Activated CD8-positive, alpha-beta T cell treated with anti-CD3 and anti-CD28 coated beads for 36 hours (primary cell): ENCODE measurements around the gene TNS1. TPM values are rescaled to one million over a fixed set of nuclear protein-coding genes. Genes with fewer than 3 reads are reported as not detected.
A peak's percentile ranks its signal among the peaks of the same experiment; 100 is the strongest.

Experiments
- ATAC-seq: fragments of 200-7000 bp; cut with Tn5 transposase; one replicate; pipeline ENCODE4 v1.10.0; 2021; ENCODE audit warnings: mild to moderate bottlenecking, moderate library complexity
- CTCF ChIA-PET: fragments of 350-600 bp; sonication (Branson Sonifier 250); formaldehyde crosslinking; loops from one replicate; lab custom pipeline; 2021; ENCODE audit warnings: antibody characterized with exemption; lab: Charles Lee
- POLR2A ChIA-PET: fragments of 350-600 bp; sonication (Branson Sonifier 250); formaldehyde crosslinking; loops from one replicate; lab custom pipeline; 2021; ENCODE audit warnings: antibody characterized with exemption; lab: Charles Lee
- DNase-seq: peaks from one replicate; pipeline ENCODE4 v3.0.0-alpha.2; 2020
- H3K27ac Mint-ChIP-seq: one replicate; pipeline ENCODE4 v1.8.0; 2021; ENCODE audit warnings: mild to moderate bottlenecking, mixed read lengths
- H3K27me3 Mint-ChIP-seq: one replicate; pipeline ENCODE4 v1.8.0; 2021; ENCODE audit warnings: mixed read lengths
- H3K36me3 Mint-ChIP-seq: one replicate; pipeline ENCODE4 v1.8.0; 2021; ENCODE audit warnings: low read depth, mixed read lengths
- H3K4me1 Mint-ChIP-seq: one replicate; pipeline ENCODE4 v1.8.0; 2021; ENCODE audit warnings: low read depth, mixed read lengths
- H3K4me3 Mint-ChIP-seq: one replicate; pipeline ENCODE4 v1.8.0; 2021; ENCODE audit warnings: mild to moderate bottlenecking, moderate library complexity, mixed read lengths
- H3K9me3 Mint-ChIP-seq: one replicate; pipeline ENCODE4 v1.8.0; 2021; ENCODE audit warnings: mixed read lengths
- CTCF ChIP-seq: fragments of 200-600 bp; IDR thresholded peaks from one replicate; pipeline ENCODE4 v1.8.0; 2022; ENCODE audit warnings: antibody characterized with exemption, mild to moderate bottlenecking
- intact Hi-C: fragments of 100-400 bp; cut with micrococcal nuclease; formaldehyde crosslinking; loops from one replicate; pipeline ENCODE4 v1.10.0; 2022
- total RNA-seq, 2 experiments: library from RNA; stranded (reverse); gene quantifications; one replicate each; pipeline ENCODE4 v1.2.3, GENCODE V29; 2021

Gene TNS1
- total RNA-seq, 2 experiments from 2014 or later = 1.8 to 2.0 TPM

DNA sequence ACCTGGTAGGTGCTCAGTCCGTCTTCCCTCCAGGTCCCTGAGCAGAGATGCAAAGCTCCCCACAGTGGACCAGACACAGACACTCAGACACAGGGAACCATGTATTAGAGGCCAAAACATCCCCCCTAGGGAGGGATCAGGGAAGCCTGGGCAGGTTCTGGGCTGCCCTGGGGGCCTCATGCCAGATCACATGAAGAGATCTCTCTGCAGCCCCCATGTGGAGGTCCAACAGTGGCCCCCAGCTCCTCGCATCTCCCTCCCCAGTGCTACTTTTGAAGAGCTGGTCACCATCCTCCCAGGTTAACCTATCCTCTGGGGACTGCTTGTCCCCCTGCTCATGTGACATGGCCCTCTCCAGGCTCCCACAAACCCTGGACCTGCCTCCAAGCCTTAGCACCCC lies 10.5 kb upstream of the TNS1 start:
- intact Hi-C loops = no loop called here
- ChIA-PET POLR2A (no interaction called here), CTCF (interaction anchor here (3.0 kb wide), 1 partner anchor 19 kb away, joined by 16 read pairs; no protein-coding TSS in a partner anchor)
- peaks cover 36% of the 10 kb centered on the region for H3K27me3 Mint-ChIP-seq
- no peaks in the 10 kb centered on the region for H3K9me3 Mint-ChIP-seq
- peaks cover 7% of the 10 kb centered on the region for H3K4me1 Mint-ChIP-seq
- no peaks in the 10 kb centered on the region for H3K36me3 Mint-ChIP-seq
- TF ChIP-seq CTCF = no peak
- ATAC-seq (no peak), DNase-seq (no peak)
- H3K4me3 Mint-ChIP-seq = no peak overlapping the region
- H3K27ac Mint-ChIP-seq = no peak overlapping the region

GRCh38 chr2:218012284-218012683 lies 9.5 kb upstream of the TNS1 start:
- CTCF ChIA-PET = interaction anchor here (0.8 to 3.0 kb wide), 6 partner anchors 13 to 226 kb away, joined by 3 to 16 read pairs (median 3); partner anchors contain the start of gene RUFY4
- Mint-ChIP-seq H3K27ac (no peak overlapping the region), H3K9me3 (no peaks in the 10 kb centered on the region)

DNA sequence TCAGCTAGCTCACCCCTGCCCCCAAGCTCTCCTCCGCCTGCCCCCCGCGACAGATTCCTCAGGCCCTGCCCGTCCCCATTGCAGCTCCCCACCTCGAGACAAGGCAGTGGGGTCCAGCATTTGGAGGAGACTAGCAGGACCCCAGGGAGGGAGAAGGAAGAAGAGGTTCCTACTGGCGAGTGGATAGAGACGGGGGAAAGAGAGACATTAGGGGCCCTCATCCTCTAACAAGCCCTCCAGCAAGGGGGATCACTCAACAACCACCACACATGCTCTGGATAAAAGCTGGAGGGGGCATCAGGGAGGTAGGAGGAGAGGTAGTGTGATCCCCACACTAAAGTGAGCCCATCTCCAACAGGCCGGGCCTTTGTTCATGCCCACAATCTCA lies 8.9 kb upstream of the TNS1 start:
- TF ChIP-seq CTCF = no peak
- no peak for DNase-seq
- H3K27me3 Mint-ChIP-seq = peaks cover 40% of the 10 kb centered on the region
- H3K4me1 Mint-ChIP-seq = peaks cover 7% of the 10 kb centered on the region
- no peaks in the 10 kb centered on the region for H3K36me3 Mint-ChIP-seq
- no peak for ATAC-seq
- H3K4me3 Mint-ChIP-seq = no peak overlapping the region
- intact Hi-C loops = no loop called here
- H3K27ac Mint-ChIP-seq = no peak overlapping the region
- ChIA-PET CTCF (interaction anchor here (0.8 to 3.0 kb wide), 6 partner anchors 12 to 226 kb away, joined by 3 to 16 read pairs (median 3); no protein-coding TSS in a partner anchor), POLR2A (no interaction called here)
- no peaks in the 10 kb centered on the region for H3K9me3 Mint-ChIP-seq

More at GRCh38 chr2:218012284-218012683, 9.5 kb upstream of the TNS1 start:
- POLR2A ChIA-PET = no interaction called here
- peaks cover 40% of the 10 kb centered on the region for H3K27me3 Mint-ChIP-seq
- intact Hi-C loops = no loop called here
- H3K4me1 Mint-ChIP-seq = peaks cover 7% of the 10 kb centered on the region
- ATAC-seq (no peak), DNase-seq (no peak)
- H3K4me3 Mint-ChIP-seq = no peak overlapping the region
- H3K36me3 Mint-ChIP-seq = no peaks in the 10 kb centered on the region
- no peak for TF ChIP-seq CTCF

DNA sequence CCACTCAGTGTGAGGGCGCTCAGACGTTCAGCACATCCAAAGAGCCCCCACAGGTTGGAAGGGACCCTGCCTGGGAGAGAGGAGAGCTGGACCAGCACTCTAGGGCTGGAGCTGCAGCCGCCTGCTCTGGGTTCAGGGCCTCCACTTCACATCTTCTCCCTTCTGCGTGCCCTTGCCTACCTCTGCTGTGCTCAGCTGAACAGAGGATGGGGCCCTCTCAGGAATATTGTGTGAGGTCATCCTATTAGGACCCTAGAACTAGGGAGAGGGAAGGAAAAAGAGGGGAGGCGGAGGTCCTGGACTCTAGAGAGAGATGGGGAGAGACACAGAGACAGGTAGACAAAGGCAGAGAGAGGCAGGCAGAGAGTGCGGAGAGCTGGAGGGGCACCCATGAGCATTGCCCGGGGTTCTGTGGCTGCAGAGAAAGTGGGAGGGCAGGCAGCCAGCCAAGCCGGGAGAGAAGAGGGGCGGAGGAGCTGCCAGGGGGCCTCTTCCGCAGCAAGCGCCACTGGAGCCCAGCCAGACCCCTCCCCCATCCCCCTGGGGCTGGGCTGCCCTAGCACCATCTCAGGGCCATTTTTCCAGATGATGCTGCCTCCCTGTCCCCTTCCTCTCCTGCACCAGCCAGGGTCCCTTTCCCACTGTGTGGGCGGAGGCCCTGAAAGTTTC lies 8.3 kb upstream of the TNS1 start:
- Mint-ChIP-seq H3K9me3 (no peaks in the 10 kb centered on the region), H3K27me3 (peaks cover 40% of the 10 kb centered on the region), H3K4me1 (peaks cover 7% of the 10 kb centered on the region), H3K36me3 (no peaks in the 10 kb centered on the region), H3K4me3 (peak overlapping the region; percentile 45), H3K27ac (no peak overlapping the region)
- intact Hi-C loops = no loop called here
- ATAC-seq (no peak), DNase-seq (no peak)
- POLR2A ChIA-PET = no interaction called here
- TF ChIP-seq CTCF = no peak
- CTCF ChIA-PET = interaction anchor here (0.8 to 3.0 kb wide), 5 partner anchors 17 to 221 kb away, joined by 3 to 16 read pairs (median 3); no protein-coding TSS in a partner anchor
